Endothelial cell (in vitro differentiated cells): Measurements from ENCODE around the gene FAM186B. TPM values are rescaled to one million over a fixed set of nuclear protein-coding genes. Genes with fewer than 3 reads are reported as not detected.

Experiments
- DNase-seq: peaks from one replicate; pipeline ENCODE4 v3.0.0; 2021; ENCODE audit warnings: low spot score
- H3K27ac Mint-ChIP-seq: one replicate; pipeline ENCODE4 v1.8.0; 2021; ENCODE audit warnings: mixed read lengths, inconsistent platforms; ENCODE audit not compliant: unreplicated experiment
- H3K27me3 Mint-ChIP-seq: one replicate; pipeline ENCODE4 v1.8.0; 2021; ENCODE audit warnings: mild to moderate bottlenecking, moderate library complexity, mixed read lengths, inconsistent platforms; ENCODE audit not compliant: unreplicated experiment
- H3K36me3 Mint-ChIP-seq: one replicate; pipeline ENCODE4 v1.8.0; 2021; ENCODE audit warnings: mild to moderate bottlenecking, low read depth, mixed read lengths, inconsistent platforms; ENCODE audit not compliant: unreplicated experiment
- H3K4me1 Mint-ChIP-seq: one replicate; pipeline ENCODE4 v1.8.0; 2021; ENCODE audit warnings: mild to moderate bottlenecking, mixed read lengths, inconsistent platforms; ENCODE audit not compliant: unreplicated experiment
- H3K4me3 Mint-ChIP-seq: one replicate; pipeline ENCODE4 v1.8.0; 2021; ENCODE audit warnings: mild to moderate bottlenecking, mixed read lengths, inconsistent platforms; ENCODE audit not compliant: unreplicated experiment
- H3K9me3 Mint-ChIP-seq: one replicate; pipeline ENCODE4 v1.8.0; 2021; ENCODE audit warnings: mixed read lengths, inconsistent platforms; ENCODE audit not compliant: unreplicated experiment
- CTCF ChIP-seq: fragments of 200-600 bp; sonication (generic); IDR thresholded peaks from one replicate; pipeline ENCODE4 v1.5.0; 2021; ENCODE audit warnings: antibody characterized with exemption; ENCODE audit not compliant: unreplicated experiment
- total RNA-seq: library from RNA; stranded (reverse); fragmentation: NEBNext Ultra II Directional; extraction: Animal tissue kit (Norgen Biotek cat#: 25700); gene quantifications from one replicate; pipeline ENCODE4 v1.2.1, GENCODE V29; 2021; ENCODE audit not compliant: unreplicated experiment

Gene FAM186B
- total RNA-seq, 1 donor from 2014 or later, result 1.9 TPM

DNA sequence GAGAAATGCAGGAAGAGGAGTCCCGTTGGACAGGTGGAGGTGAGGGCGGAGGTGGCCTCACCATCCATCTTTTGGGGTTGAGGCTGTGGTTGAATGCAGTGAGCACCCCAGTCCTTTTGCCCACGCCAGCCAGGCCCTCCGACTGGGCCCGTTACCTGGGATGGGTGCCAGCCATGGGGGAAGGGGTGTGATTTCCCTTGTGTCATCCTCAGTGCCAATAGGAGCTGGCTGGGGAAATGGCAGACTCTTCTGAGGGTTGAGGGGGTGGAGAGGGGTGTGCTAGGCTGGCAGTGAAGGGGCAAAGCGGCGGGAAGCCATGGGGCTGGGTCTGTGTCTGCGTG is 57.0 kb downstream of the FAM186B start:
- no peak for TF ChIP-seq CTCF
- no peak overlapping the region for H3K27ac Mint-ChIP-seq
- H3K4me1 Mint-ChIP-seq, result peaks cover 17% of the 10 kb centered on the region
- peaks cover 48% of the 10 kb centered on the region for H3K27me3 Mint-ChIP-seq
- no peak for DNase-seq
- H3K36me3 Mint-ChIP-seq, result peaks cover 6% of the 10 kb centered on the region
- H3K9me3 Mint-ChIP-seq, result no peaks in the 10 kb centered on the region
- H3K4me3 Mint-ChIP-seq, result no peak overlapping the region

DNA sequence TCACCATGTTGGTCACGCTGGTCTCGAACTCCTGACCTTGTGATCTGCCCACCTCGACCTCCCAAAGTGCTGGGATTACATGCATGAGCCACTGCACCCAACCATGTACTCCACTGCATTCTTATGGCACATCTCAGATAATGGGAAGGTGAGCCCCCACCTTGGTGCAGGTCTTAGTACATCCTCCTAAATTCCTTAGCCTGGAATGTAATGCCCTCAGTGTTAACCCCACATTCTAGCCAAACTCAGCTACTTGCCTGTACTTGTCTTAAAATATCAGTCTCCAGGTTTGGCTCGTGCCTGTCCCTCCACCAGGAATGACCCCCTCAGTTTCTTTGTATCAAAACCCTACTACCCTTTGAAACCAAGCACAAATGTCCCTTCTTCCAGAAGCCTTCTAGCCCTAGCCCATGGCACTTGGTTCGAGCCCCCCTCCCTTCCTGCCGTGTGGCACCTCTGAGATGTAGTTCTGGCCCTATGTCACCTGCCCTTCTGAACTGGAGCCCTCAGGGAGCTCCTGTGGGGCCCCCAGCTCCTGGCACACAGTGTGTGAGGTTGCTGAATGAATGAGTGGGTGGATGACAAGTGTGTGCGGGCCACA is 58.2 kb downstream of the FAM186B start:
- no peak for TF ChIP-seq CTCF
- Mint-ChIP-seq H3K27me3 (peaks cover 51% of the 10 kb centered on the region), H3K36me3 (peaks cover 6% of the 10 kb centered on the region), H3K9me3 (no peaks in the 10 kb centered on the region), H3K4me3 (no peak overlapping the region), H3K27ac (no peak overlapping the region), H3K4me1 (peaks cover 15% of the 10 kb centered on the region)
- no peak for DNase-seq

- no peak for DNase-seq
- TF ChIP-seq CTCF, result no peak
- H3K36me3 Mint-ChIP-seq, result peaks cover 6% of the 10 kb centered on the region
Measured at GRCh38 chr12:49546481-49546880, 59.0 kb downstream of the FAM186B start.

DNA sequence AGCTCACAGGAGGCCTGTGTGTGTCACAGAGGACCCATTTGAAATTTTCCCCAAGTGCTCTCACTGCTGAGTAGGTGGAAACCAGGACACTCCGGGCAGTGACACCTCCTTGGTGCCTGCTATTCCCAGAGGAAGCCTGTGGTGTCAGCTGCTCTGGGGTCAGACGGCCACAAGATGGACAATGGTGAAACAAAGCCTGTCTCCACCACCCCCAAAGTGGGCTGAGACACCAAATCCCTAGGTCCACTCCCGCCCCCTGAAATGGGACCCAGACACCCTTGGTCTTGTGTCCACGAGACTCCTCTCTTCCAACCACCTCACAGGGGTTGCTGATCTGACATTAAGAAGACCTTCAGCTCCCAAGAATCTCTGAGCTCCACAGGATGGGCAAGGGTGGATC is 59.6 kb downstream of the FAM186B start:
- no peak overlapping the region for H3K27ac Mint-ChIP-seq
- H3K4me3 Mint-ChIP-seq, result no peak overlapping the region
- H3K9me3 Mint-ChIP-seq, result no peaks in the 10 kb centered on the region
- TF ChIP-seq CTCF, result no peak
- DNase-seq, result no peak
- peaks cover 6% of the 10 kb centered on the region for H3K36me3 Mint-ChIP-seq
- H3K4me1 Mint-ChIP-seq, result peaks cover 22% of the 10 kb centered on the region
- H3K27me3 Mint-ChIP-seq, result peaks cover 55% of the 10 kb centered on the region

More at GRCh38 chr12:49546481-49546880, 59.0 kb downstream of the FAM186B start:
- no peaks in the 10 kb centered on the region for H3K9me3 Mint-ChIP-seq
- H3K4me3 Mint-ChIP-seq, result no peak overlapping the region
- H3K4me1 Mint-ChIP-seq, result peaks cover 17% of the 10 kb centered on the region
- H3K27ac Mint-ChIP-seq, result no peak overlapping the region
- peaks cover 54% of the 10 kb centered on the region for H3K27me3 Mint-ChIP-seq

DNA sequence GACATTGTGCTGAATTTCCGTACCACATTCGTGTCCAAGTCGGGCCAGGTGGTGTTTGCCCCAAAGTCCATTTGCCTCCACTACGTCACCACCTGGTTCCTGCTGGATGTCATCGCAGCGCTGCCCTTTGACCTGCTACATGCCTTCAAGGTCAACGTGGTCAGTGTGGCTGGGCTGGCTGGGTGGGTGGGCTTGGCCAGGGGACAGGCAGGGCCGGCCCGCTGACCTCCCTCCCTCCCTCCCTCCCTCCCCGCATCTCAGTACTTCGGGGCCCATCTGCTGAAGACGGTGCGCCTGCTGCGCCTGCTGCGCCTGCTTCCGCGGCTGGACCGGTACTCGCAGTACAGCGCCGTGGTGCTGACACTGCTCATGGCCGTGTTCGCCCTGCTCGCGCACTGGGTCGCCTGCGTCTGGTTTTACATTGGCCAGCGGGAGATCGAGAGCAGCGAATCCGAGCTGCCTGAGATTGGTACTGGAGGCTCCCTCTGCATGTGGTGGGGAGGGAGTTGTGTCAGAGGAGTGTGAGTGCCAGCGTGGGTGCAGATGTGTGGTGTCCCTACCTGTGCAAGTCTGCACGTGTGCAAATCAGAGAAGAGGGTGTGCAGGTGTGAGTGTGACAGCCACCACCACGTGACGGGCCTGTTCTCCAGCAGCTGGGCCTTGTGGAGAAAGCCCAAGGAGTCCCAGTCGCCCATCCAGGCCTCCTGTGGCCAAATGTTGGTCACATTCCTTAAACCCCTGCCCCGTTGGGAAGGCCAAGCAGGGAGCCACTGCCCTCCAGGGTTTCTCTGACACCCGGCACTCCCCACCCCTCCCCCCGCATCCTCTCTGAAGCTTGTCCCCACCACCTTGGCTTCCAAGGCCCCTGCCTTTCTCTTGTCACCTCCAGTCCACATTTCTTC is 61.3 kb downstream of the FAM186B start:
- no peak for TF ChIP-seq CTCF
- Mint-ChIP-seq H3K27ac (no peak overlapping the region), H3K4me3 (peak overlapping the region; percentile 16), H3K27me3 (peaks cover 60% of the 10 kb centered on the region), H3K36me3 (peaks cover 6% of the 10 kb centered on the region), H3K4me1 (peaks cover 16% of the 10 kb centered on the region), H3K9me3 (no peaks in the 10 kb centered on the region)
- DNase-seq, result no peak
